T-helper 22 cell (primary cell): Measurements from ENCODE around the gene GNB1L.
"Not testable (repeated sequence)": the region's sequence is repeated elsewhere in the genome, so short reads cannot be mapped to it uniquely, and the experiment has no call there.

Experiments
- DNase-seq: peaks from one replicate; pipeline ENCODE4 v3.0.0-alpha.2; 2020; ENCODE audit warnings: low read depth

The GNB1L gene

DNA sequence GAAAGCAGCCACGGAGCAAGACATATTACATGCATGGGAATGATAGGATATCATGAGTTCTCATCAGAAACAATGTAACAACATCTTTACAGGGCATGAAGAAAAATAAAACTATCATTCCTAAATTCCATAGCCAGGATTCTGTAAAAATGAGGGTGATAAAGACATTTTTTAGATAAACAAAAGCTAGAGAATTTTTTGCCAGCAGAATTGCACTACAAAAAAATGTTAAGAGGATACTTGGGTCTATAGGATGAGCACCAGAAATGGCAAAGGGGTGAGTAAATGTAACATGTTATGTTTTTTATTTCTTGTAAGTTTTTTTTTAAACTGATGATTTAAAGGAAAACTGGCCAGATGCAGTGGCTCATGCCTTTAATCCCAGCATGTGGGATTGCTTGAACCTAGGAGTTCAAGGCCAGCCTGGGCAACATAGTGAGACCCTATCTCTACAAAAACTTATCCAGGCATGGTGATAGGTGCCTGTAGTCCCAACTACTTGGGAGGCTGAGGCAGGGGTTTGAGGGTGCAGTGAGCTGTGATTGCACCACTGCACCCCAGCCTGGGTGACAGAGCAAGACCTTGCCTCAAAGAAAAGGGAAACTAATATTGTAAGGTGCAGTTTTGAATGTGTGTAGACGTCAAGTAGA is 60.9 kb downstream of the GNB1L start:
- DNase-seq: no peak

GRCh38 chr22:19793161-19793560 is 61.5 kb downstream of the GNB1L start:
- DNase-seq: no peak

GRCh38 chr22:19792383-19792896 is 62.2 kb downstream of the GNB1L start:
- not testable (repeated sequence) for DNase-seq

DNA sequence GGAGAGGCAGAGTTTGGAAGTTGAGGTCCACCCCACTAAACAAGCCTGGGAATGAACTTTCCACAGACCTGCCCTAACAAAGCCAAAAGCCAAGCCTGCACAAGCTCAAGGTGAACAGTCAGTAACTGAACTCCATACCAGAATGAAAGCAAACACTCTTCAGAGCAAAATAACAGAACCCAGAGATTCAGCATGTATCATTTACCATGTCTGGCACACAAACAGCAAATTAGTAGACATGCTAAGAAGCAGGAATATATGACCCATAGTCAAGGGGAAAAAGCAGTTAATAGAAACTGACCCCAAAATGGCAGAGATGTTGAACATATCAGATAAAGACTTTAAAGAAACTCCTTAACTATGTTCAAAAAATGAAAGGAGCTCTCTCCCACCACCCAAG is 62.8 kb downstream of the GNB1L start:
- DNase-seq: no peak

- no peak for DNase-seq
These were observed 63.4 kb downstream of the GNB1L start for GRCh38 chr22:19791243-19791642.

DNA sequence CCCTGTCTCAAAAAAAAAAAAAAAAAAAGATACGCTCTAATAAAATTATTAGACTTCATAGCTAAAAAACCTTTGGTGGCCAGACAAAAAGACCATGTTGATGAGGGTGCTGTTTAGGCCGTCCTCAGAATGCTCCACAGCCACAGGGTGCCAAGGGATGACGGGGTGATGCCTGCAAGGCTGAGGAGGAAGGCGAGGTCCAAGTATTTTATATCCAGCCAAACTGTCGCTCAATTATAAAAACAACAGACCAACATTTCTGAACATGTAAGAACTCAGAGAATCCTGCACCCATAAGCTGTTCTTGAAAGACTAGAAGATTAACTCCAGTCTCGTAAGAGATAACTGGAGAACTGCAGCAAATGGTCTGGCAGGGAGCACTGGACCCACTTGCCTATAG is 64.8 kb downstream of the GNB1L start:
- no peak for DNase-seq

DNA sequence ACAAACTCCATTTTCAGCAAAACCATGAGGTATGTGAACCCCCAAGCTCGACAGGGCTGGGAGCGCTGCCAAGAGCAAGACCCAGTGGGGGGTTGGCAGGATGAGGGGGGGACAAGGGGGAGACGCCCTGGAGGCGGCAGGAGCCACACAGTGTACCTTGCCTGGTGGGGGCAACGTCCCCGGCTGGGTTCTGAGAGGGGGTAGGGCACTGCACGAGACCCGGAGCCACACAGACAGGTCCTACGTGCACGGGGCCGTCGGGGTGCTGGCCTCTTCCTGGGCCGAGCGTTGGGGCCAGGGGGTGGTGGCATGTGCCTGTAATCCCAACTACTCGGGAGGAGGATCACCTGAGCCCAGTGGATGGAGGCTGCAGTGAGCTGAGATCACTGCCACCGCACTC is 65.3 kb downstream of the GNB1L start:
- DNase-seq: no peak

DNA sequence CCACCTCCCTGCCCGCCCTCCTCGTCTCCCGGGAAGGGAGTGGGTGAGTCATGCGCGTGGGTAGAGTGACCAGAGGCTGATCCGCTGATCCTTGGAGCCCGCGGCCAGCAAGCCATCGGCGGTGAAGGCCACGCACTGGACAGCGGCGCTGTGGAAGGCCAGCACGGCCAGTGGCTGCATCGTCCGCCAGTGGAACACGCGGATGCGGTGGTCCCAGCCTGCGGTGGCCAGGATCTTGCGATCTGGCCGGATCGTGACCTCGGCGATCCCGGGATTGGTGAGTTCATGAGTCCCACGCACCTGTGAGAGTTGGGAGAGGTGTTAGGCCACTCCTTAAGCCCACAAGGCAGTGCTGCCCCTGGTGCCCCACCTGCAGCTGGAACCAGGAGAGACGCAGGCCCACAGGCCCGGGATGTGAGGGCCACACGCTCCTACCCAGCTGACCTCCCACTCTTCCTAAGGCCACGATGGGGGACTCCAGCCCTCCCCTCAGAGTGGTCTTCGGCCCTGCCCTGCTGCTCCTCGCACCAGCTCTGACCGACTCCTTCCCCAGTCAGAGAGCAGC is 65.9 kb downstream of the GNB1L start:
- DNase-seq: no peak

GRCh38 chr22:19787849-19788141 is 66.9 kb downstream of the GNB1L start:
- no peak for DNase-seq

GRCh38 chr22:19786959-19787848 is 67.5 kb downstream of the GNB1L start:
- no peak for DNase-seq

GRCh38 chr22:19786264-19786585 is 68.4 kb downstream of the GNB1L start:
- no peak for DNase-seq

- DNase-seq: no peak
These were observed 69.0 kb downstream of the GNB1L start for GRCh38 chr22:19785461-19786263.

GRCh38 chr22:19784384-19785175 is 70.1 kb downstream of the GNB1L start:
- DNase-seq: no peak

DNA sequence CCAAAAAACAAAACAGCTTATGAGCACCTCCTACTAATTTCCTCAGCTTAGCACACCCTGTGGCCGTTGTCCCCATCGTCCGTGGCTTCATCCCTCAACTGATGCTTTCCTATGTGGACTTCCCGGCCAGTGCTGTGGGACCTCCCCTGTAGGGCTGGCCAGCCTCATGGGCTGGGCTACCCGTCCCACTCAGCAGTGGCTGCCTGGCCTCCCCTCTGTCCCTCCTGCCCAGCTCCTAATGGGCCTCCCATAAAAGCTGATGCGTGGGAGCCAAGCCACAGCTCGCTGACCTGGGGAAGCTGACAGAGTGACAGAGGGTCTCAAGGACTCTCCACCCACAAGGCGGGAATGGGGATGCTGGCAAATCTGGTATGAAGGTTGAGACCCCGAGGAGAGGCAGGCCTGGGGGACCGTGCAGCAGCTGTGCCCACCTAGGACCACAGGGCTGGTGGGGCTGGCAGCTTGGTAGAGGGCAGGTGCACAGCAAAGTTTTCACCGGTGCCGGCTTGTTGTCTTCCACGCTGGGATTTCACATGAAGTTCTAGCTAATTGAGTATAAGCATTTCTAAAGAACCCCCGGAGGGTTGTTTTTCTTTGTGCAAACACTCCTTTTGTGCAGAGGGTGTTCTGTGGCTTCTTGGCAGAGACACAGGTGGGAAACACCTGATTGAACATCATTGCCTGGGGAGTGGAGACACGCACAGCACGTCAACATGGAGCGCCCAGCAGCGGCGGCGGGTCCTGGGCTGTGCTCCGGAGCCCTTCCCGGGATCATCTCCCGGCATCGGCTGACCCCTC is 70.9 kb downstream of the GNB1L start:
- no peak for DNase-seq

- DNase-seq: no peak
These were observed 72.1 kb downstream of the GNB1L start for GRCh38 chr22:19782533-19782932.

- DNase-seq: no peak
These were observed 74.9 kb downstream of the GNB1L start for GRCh38 chr22:19779685-19780268.

DNA sequence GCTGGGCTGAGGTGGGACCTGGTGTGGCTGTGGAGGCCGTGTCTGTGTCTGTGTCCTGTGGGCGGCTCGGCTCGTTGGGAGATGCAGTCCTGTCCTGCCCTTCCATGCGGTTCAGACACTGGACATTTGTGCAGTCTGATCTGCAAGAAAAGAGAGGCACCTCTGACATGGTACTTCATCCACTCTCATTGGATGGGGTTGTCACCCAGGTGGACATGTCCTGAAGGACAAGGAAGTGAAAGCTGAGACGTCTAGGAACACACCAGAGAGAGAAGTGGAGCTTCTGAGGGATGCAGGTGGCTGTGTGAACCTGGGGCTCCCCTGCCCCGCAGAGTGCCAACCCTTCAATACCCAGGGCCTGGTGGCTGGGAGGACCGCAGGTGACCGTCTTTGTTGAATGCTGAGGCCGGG is 75.7 kb downstream of the GNB1L start:
- DNase-seq: no peak

- not testable (repeated sequence) for DNase-seq
These were observed 77.5 kb downstream of the GNB1L start for GRCh38 chr22:19777192-19777591.

GRCh38 chr22:19776433-19777031 is 78.1 kb downstream of the GNB1L start:
- DNase-seq: no peak
